Stimulated activated CD4-positive, alpha-beta T cell treated with anti-CD3 and anti-CD28 coated beads, Interleukin-4, amount 100 ng/mL, for 4 hours (primary cell): ENCODE measurements around the gene NINJ1.

Experiments used
- DNase-seq, 2 experiments: peaks; one replicate each; pipeline ENCODE4 v3.0.0-alpha.2; 2020

Gene NINJ1

GRCh38 chr9:93134015-93134739, at the start of gene NINJ1:
Gene NINJ1, minus strand, starts transcription at chr9:93134251. Its CDS starts 34 bp downstream, at chr9:93134217.
- peak; percentile 82 to 94 for DNase-seq

GRCh38 chr9:93183131-93183662, 49.1 kb upstream of the NINJ1 start:
- DNase-seq = no peak

- DNase-seq = no peak
Observed at GRCh38 chr9:93182572-93182971, 48.5 kb upstream of the NINJ1 start.

GRCh38 chr9:93181672-93182435, 47.8 kb upstream of the NINJ1 start:
- no peak for DNase-seq

GRCh38 chr9:93180938-93181337, 46.9 kb upstream of the NINJ1 start:
- DNase-seq = no peak

- DNase-seq = no peak
Observed at GRCh38 chr9:93178851-93179786, 45.1 kb upstream of the NINJ1 start.

- DNase-seq = no peak
Observed at GRCh38 chr9:93177676-93178075, 43.6 kb upstream of the NINJ1 start.

GRCh38 chr9:93174976-93175375, 40.9 kb upstream of the NINJ1 start:
- no peak for DNase-seq

- no peak for DNase-seq
Observed at GRCh38 chr9:93173365-93174051, 39.5 kb upstream of the NINJ1 start.

GRCh38 chr9:93172666-93173364, 38.8 kb upstream of the NINJ1 start:
- DNase-seq = no peak

GRCh38 chr9:93171261-93171990, 37.4 kb upstream of the NINJ1 start:
- DNase-seq = no peak

- no peak for DNase-seq
Observed at GRCh38 chr9:93170571-93170970, 36.5 kb upstream of the NINJ1 start.

GRCh38 chr9:93169444-93169843, 35.4 kb upstream of the NINJ1 start:
- DNase-seq = no peak

GRCh38 chr9:93168581-93168980, 34.5 kb upstream of the NINJ1 start:
- no peak for DNase-seq

- DNase-seq = no peak
Observed at GRCh38 chr9:93167838-93168237, 33.8 kb upstream of the NINJ1 start.

- no peak for DNase-seq
Observed at GRCh38 chr9:93167185-93167584, 33.1 kb upstream of the NINJ1 start.

GRCh38 chr9:93166699-93167098, 32.6 kb upstream of the NINJ1 start:
- no peak for DNase-seq

- no peak for DNase-seq
Observed at GRCh38 chr9:93164085-93164484, 30.0 kb upstream of the NINJ1 start.

- no peak for DNase-seq
Observed at GRCh38 chr9:93161786-93162562, 27.9 kb upstream of the NINJ1 start.
